HG02610 (cell line): Measurements from ENCODE around the gene MAB21L4.

Experiments
- ATAC-seq: cut with Tn5 transposase; IDR thresholded peaks from one replicate; pipeline ENCODE4 v1.9.1; 2021; ENCODE audit warnings: mild to moderate bottlenecking, moderate library complexity; ENCODE audit not compliant: unreplicated experiment

The MAB21L4 gene

GRCh38 chr2:240913810-240914644 lies 18.1 kb upstream of the MAB21L4 start:
- no peak for ATAC-seq

GRCh38 chr2:240912878-240913809 lies 17.2 kb upstream of the MAB21L4 start:
- no peak for ATAC-seq

GRCh38 chr2:240911641-240912265 lies 15.8 kb upstream of the MAB21L4 start:
- no peak for ATAC-seq

GRCh38 chr2:240909216-240909974 lies 13.4 kb upstream of the MAB21L4 start:
- ATAC-seq: no peak

- ATAC-seq: no peak
These were observed 11.1 kb upstream of the MAB21L4 start for GRCh38 chr2:240906911-240907590.

GRCh38 chr2:240906141-240906910 lies 10.4 kb upstream of the MAB21L4 start, which contains the start of gene CROCC2:
TSS of gene CROCC2 (plus strand) at chr2:240906336. CDS start at chr2:240906514, 178 bp downstream.
- ATAC-seq: no peak

- no peak for ATAC-seq
These were observed 9.3 kb upstream of the MAB21L4 start for GRCh38 chr2:240905176-240905781.

- no peak for ATAC-seq
These were observed 8.5 kb upstream of the MAB21L4 start for GRCh38 chr2:240904216-240905175.

- ATAC-seq: no peak
These were observed 7.5 kb upstream of the MAB21L4 start for GRCh38 chr2:240903191-240904060.

GRCh38 chr2:240902615-240903041 lies 6.7 kb upstream of the MAB21L4 start:
- no peak for ATAC-seq

GRCh38 chr2:240901986-240902614 lies 6.1 kb upstream of the MAB21L4 start:
- no peak for ATAC-seq

- no peak for ATAC-seq
These were observed 4.3 kb upstream of the MAB21L4 start for GRCh38 chr2:240900141-240900860.

GRCh38 chr2:240899468-240899865 lies 3.5 kb upstream of the MAB21L4 start:
- no peak for ATAC-seq

GRCh38 chr2:240898731-240899467 lies 2.9 kb upstream of the MAB21L4 start:
- no peak for ATAC-seq
